Fibroblast of mammary gland (primary cell): ENCODE measurements around the gene SYK.

Experiments used
- DNase-seq: peaks from one replicate; pipeline ENCODE4 v3.0.0-alpha.2; 2010; ENCODE audit warnings: low read depth
- H3K4me3 ChIP-seq: 2 replicates; pipeline ENCODE4 v1.5.1; 2011; ENCODE audit warnings: low read depth, mild to moderate bottlenecking, low read length, moderate library complexity; ENCODE audit not compliant: control insufficient read depth
- CTCF ChIP-seq: conservative IDR thresholded peaks from 2 replicates; pipeline ENCODE4 v1.5.1; 2011; ENCODE audit warnings: low read depth, low read length, inconsistent platforms; ENCODE audit not compliant: control insufficient read depth, insufficient read depth

Gene SYK

GRCh38 chr9:90927496-90927895 lies 125.9 kb downstream of the SYK start:
- no peak overlapping the region for H3K4me3 ChIP-seq
- no peak for TF ChIP-seq CTCF
- DNase-seq = no peak

- no peak for DNase-seq
- H3K4me3 ChIP-seq = no peak overlapping the region
- TF ChIP-seq CTCF = no peak
These were observed 128.0 kb downstream of the SYK start for GRCh38 chr9:90929626-90930025.

GRCh38 chr9:90933468-90933867 lies 131.8 kb downstream of the SYK start:
- TF ChIP-seq CTCF = no peak
- no peak overlapping the region for H3K4me3 ChIP-seq
- no peak for DNase-seq

DNA sequence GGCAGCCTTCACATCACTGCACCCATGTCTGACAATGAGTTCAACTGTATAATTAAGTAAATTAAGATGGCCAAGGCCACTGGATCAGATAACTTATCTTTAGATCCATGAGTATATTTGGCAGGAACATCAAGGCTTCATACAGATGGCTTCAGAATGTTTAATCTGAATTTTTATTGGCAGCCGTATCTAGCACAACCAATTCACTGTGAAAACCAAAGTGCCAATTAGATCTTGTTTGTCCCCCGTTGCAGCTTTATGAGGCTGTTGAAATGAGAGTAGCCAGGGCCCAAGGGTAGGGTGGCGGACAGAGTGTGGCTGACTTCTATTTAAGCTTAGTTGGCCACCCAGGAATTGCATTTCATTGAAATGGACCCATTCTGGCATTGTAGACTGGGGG lies 137.7 kb downstream of the SYK start:
- no peak for TF ChIP-seq CTCF
- no peak for DNase-seq
- H3K4me3 ChIP-seq = no peak overlapping the region

GRCh38 chr9:90940280-90940679 lies 138.7 kb downstream of the SYK start:
- no peak for DNase-seq
- no peak for TF ChIP-seq CTCF
- H3K4me3 ChIP-seq = no peak overlapping the region

GRCh38 chr9:90941661-90942060 lies 140.0 kb downstream of the SYK start:
- no peak for TF ChIP-seq CTCF
- no peak overlapping the region for H3K4me3 ChIP-seq

GRCh38 chr9:90942555-90942954 lies 140.9 kb downstream of the SYK start:
- no peak for TF ChIP-seq CTCF
- DNase-seq = no peak
- H3K4me3 ChIP-seq = no peak overlapping the region

More at GRCh38 chr9:90941661-90942060, 140.0 kb downstream of the SYK start:
- no peak for DNase-seq
